Immature natural killer cell (primary cell): Measurements from ENCODE around the gene HDAC10. TPM values are rescaled to one million over a fixed set of nuclear protein-coding genes. Genes with fewer than 3 reads are reported as not detected.

Source experiments
- DNase-seq, 3 donors: peaks; one replicate each; pipeline ENCODE4 v3.0.0; 2022; ENCODE audit warnings: mixed read lengths in 1 of 3
- H3K27ac Mint-ChIP-seq, 6 donors: one replicate each; pipeline ENCODE4 v1.8.0; 2020; ENCODE audit warnings: mixed read lengths in 6 of 6, mild to moderate bottlenecking in 5 of 6, inconsistent platforms in 4 of 6, moderate library complexity in 3 of 6
- H3K27me3 Mint-ChIP-seq, 3 donors: one replicate each; pipeline ENCODE4 v1.8.0; 2020 to 2021; ENCODE audit warnings: low read depth in 3 of 3, mild to moderate bottlenecking in 3 of 3, mixed read lengths in 3 of 3, moderate library complexity in 3 of 3, inconsistent platforms in 1 of 3
- H3K36me3 Mint-ChIP-seq, 3 donors: one replicate each; pipeline ENCODE4 v1.8.0; 2020; ENCODE audit warnings: mixed read lengths in 3 of 3, inconsistent platforms in 2 of 3, mild to moderate bottlenecking in 2 of 3
- H3K4me1 Mint-ChIP-seq, 2 donors: one replicate each; pipeline ENCODE4 v1.8.0; 2020; ENCODE audit warnings: inconsistent platforms in 2 of 2, mild to moderate bottlenecking in 2 of 2, mixed read lengths in 2 of 2, moderate library complexity in 1 of 2
- H3K4me3 Mint-ChIP-seq, 5 donors: one replicate each; pipeline ENCODE4 v1.8.0; 2020; ENCODE audit warnings: mild to moderate bottlenecking in 5 of 5, mixed read lengths in 5 of 5, inconsistent platforms in 3 of 5, moderate library complexity in 3 of 5
- H3K9me3 Mint-ChIP-seq, 6 donors: one replicate each; pipeline ENCODE4 v1.8.0; 2020; ENCODE audit warnings: mild to moderate bottlenecking in 6 of 6, mixed read lengths in 6 of 6, inconsistent platforms in 4 of 6, moderate library complexity in 3 of 6
- polyA plus RNA-seq, 3 donors: library from polyadenylated mRNA; unstranded; fragments of 300-500 nt; fragmentation: Illumina TruSeq; gene quantifications; one replicate each; pipeline ENCODE4 v1.2.3, GENCODE V29; 2021

The HDAC10 gene
- polyA plus RNA-seq, 3 donors from 2014 or later: 10.0 to 13.4 (median 11.2) TPM

GRCh38 chr22:50270666-50271394 is 19.8 kb upstream of the HDAC10 start:
- H3K4me1 Mint-ChIP-seq: peaks cover 0 to 13% of the 10 kb centered on the region in 2 donors
- H3K4me3 Mint-ChIP-seq: peak overlapping the region; percentile 54 to 73 (median 69)
- no peaks in the 10 kb centered on the region for H3K9me3 Mint-ChIP-seq
- H3K27ac Mint-ChIP-seq: no peak overlapping the region
- H3K36me3 Mint-ChIP-seq: no peaks in the 10 kb centered on the region
- H3K27me3 Mint-ChIP-seq: peaks cover 3 to 7% (median 7%) of the 10 kb centered on the region in 3 donors
- DNase-seq: peak; percentile 71 to 76 (median 73)

- H3K27ac Mint-ChIP-seq: no peak within 1 kb of the TSS
- peak; percentile 51 to 58 (median 58) for DNase-seq
- no peaks in the 10 kb centered on the region for H3K9me3 Mint-ChIP-seq
Observed at GRCh38 chr22:50269970-50270665, 19.1 kb upstream of the HDAC10 start, which contains the start of gene MAPK11. Gene MAPK11, minus strand, starts transcription at chr22:50270380. Its CDS starts 88 bp downstream, at chr22:50270292.

GRCh38 chr22:50269573-50269969 is 18.5 kb upstream of the HDAC10 start:
- no peak overlapping the region for H3K27ac Mint-ChIP-seq
- no peak for DNase-seq
- peaks cover 3 to 7% (median 5%) of the 10 kb centered on the region in 3 donors for H3K27me3 Mint-ChIP-seq
- H3K4me1 Mint-ChIP-seq: peaks cover 0 to 13% of the 10 kb centered on the region in 2 donors
- no peaks in the 10 kb centered on the region for H3K36me3 Mint-ChIP-seq
- H3K4me3 Mint-ChIP-seq: peak overlapping the region; percentile 21 to 76 (median 46)
- no peaks in the 10 kb centered on the region for H3K9me3 Mint-ChIP-seq

More at GRCh38 chr22:50269970-50270665, 19.1 kb upstream of the HDAC10 start, which contains the start of gene MAPK11:
- H3K4me3 Mint-ChIP-seq: peak within 1 kb of the TSS; percentile 54 to 76 (median 71)
- H3K4me1 Mint-ChIP-seq: peaks cover 0 to 13% of the 10 kb centered on the region in 2 donors
- H3K27me3 Mint-ChIP-seq: peaks cover 3 to 7% (median 6%) of the 10 kb centered on the region in 3 donors
- H3K36me3 Mint-ChIP-seq: no peaks in the 10 kb centered on the region

GRCh38 chr22:50268655-50269113 is 17.6 kb upstream of the HDAC10 start:
- peak overlapping the region; percentile 10 to 76 (median 44) for H3K4me3 Mint-ChIP-seq
- no peak overlapping the region for H3K27ac Mint-ChIP-seq
- peaks cover 4 to 7% (median 5%) of the 10 kb centered on the region in 3 donors for H3K27me3 Mint-ChIP-seq
- H3K36me3 Mint-ChIP-seq: no peaks in the 10 kb centered on the region
- no peak for DNase-seq
- H3K9me3 Mint-ChIP-seq: no peaks in the 10 kb centered on the region
- peaks cover 0 to 10% of the 10 kb centered on the region in 2 donors for H3K4me1 Mint-ChIP-seq

- DNase-seq: peak in 1 of 3 donors; percentile 32
- H3K9me3 Mint-ChIP-seq: no peaks in the 10 kb centered on the region
- no peak overlapping the region for H3K4me3 Mint-ChIP-seq
- H3K27ac Mint-ChIP-seq: no peak overlapping the region
- H3K27me3 Mint-ChIP-seq: peaks cover 4 to 10% (median 4%) of the 10 kb centered on the region in 3 donors
- no peaks in the 10 kb centered on the region for H3K36me3 Mint-ChIP-seq
- peaks cover 0 to 8% of the 10 kb centered on the region in 2 donors for H3K4me1 Mint-ChIP-seq
Observed at GRCh38 chr22:50267591-50268390, 16.7 kb upstream of the HDAC10 start.

GRCh38 chr22:50266994-50267393 is 15.9 kb upstream of the HDAC10 start:
- Mint-ChIP-seq H3K9me3 (no peaks in the 10 kb centered on the region), H3K4me1 (peaks cover 0 to 13% of the 10 kb centered on the region in 2 donors), H3K36me3 (no peaks in the 10 kb centered on the region), H3K27me3 (peaks cover 4 to 9% (median 6%) of the 10 kb centered on the region in 3 donors), H3K4me3 (no peak overlapping the region), H3K27ac (no peak overlapping the region)
- no peak for DNase-seq

- Mint-ChIP-seq H3K36me3 (no peaks in the 10 kb centered on the region), H3K4me1 (peaks cover 0 to 6% of the 10 kb centered on the region in 2 donors), H3K4me3 (no peak overlapping the region), H3K27ac (no peak overlapping the region), H3K9me3 (no peaks in the 10 kb centered on the region), H3K27me3 (peaks cover 2 to 7% (median 4%) of the 10 kb centered on the region in 3 donors)
- no peak for DNase-seq
Observed at GRCh38 chr22:50264946-50265669, 14.0 kb upstream of the HDAC10 start.

- DNase-seq: no peak
- Mint-ChIP-seq H3K9me3 (no peaks in the 10 kb centered on the region), H3K27ac (no peak overlapping the region), H3K4me3 (no peak overlapping the region), H3K4me1 (peaks cover 0 to 4% of the 10 kb centered on the region in 2 donors), H3K27me3 (peaks cover 2 to 7% (median 4%) of the 10 kb centered on the region in 3 donors), H3K36me3 (no peaks in the 10 kb centered on the region)
Observed at GRCh38 chr22:50264104-50264745, 13.2 kb upstream of the HDAC10 start.

GRCh38 chr22:50262973-50263617 is 12.0 kb upstream of the HDAC10 start:
- H3K9me3 Mint-ChIP-seq: no peaks in the 10 kb centered on the region

GRCh38 chr22:50262460-50262911 is 11.4 kb upstream of the HDAC10 start:
- no peak overlapping the region for H3K27ac Mint-ChIP-seq
- H3K9me3 Mint-ChIP-seq: no peaks in the 10 kb centered on the region
- DNase-seq: no peak
- peak overlapping the region in 4 of 5 donors; percentile 33 to 76 (median 46) for H3K4me3 Mint-ChIP-seq
- peaks cover 0 to 4% of the 10 kb centered on the region in 2 donors for H3K4me1 Mint-ChIP-seq
- H3K36me3 Mint-ChIP-seq: no peaks in the 10 kb centered on the region
- H3K27me3 Mint-ChIP-seq: peaks cover 2 to 9% (median 6%) of the 10 kb centered on the region in 3 donors

More at GRCh38 chr22:50262973-50263617, 12.0 kb upstream of the HDAC10 start:
- Mint-ChIP-seq H3K27ac (no peak overlapping the region), H3K36me3 (no peaks in the 10 kb centered on the region), H3K4me1 (peaks cover 0 to 4% of the 10 kb centered on the region in 2 donors), H3K27me3 (peaks cover 2 to 8% (median 6%) of the 10 kb centered on the region in 3 donors), H3K4me3 (no peak overlapping the region)
- DNase-seq: no peak

GRCh38 chr22:50261615-50262459 is 10.8 kb upstream of the HDAC10 start, which contains the start of gene MAPK12:
Gene MAPK12, minus strand, starts transcription at chr22:50261683. Its CDS starts 174 bp downstream, at chr22:50261509.
- Mint-ChIP-seq H3K4me3 (peak within 1 kb of the TSS; percentile 33 to 76 (median 56)), H3K4me1 (peaks cover 0 to 4% of the 10 kb centered on the region in 2 donors), H3K36me3 (no peaks in the 10 kb centered on the region), H3K27me3 (peaks cover 2 to 9% (median 6%) of the 10 kb centered on the region in 3 donors), H3K9me3 (no peaks in the 10 kb centered on the region), H3K27ac (no peak within 1 kb of the TSS)
- DNase-seq: no peak
